HCT116 (cell line): ENCODE results near the gene WDR64. TPM values are rescaled to one million over a fixed set of nuclear protein-coding genes. Genes with fewer than 3 reads are reported as not detected.

Experiments
- ATAC-seq: fragments of 200-7000 bp; cut with Tn5 transposase; 2 replicates; pipeline ENCODE4 v1.9.1; 2020; ENCODE audit warnings: mild to moderate bottlenecking, moderate library complexity
- BruUV-seq: library from RNA; stranded (reverse); fragments of 400-500 nt; replicated peaks from 2 replicates; lab custom pipeline; 2021; lab: Mats Ljungman, UMichigan
- CTCF ChIA-PET: fragments of 300-600 bp; sonication (Branson Sonifier 250); formaldehyde crosslinking; loops from one replicate; lab custom pipeline; 2021; ENCODE audit warnings: antibody characterized with exemption; lab: Charles Lee
- POLR2A ChIA-PET: fragments of 300-600, 350-600 bp; sonication (Branson Sonifier 250); formaldehyde crosslinking; loops from one replicate; lab custom pipeline; 2021; ENCODE audit warnings: antibody characterized with exemption; lab: Charles Lee
- RAD21 ChIA-PET, 2 experiments: fragments of 300-600 bp; sonication (Branson Sonifier 250); formaldehyde crosslinking; loops; one replicate each; lab custom pipeline; 2023; ENCODE audit warnings: low total read pairs in 2 of 2; ENCODE audit not compliant: uncharacterized antibody in 2 of 2, unreplicated experiment in 2 of 2, low non-redundant PET in 1 of 2; lab: Charles Lee
- DNase-seq: peaks from one replicate; pipeline ENCODE4 v3.0.0-alpha.2; 2010; ENCODE audit warnings: low read depth, low spot score
- H2AFZ ChIP-seq: fragments of 200-600 bp; shearing (Covaris generic), sonication (generic); 2 replicates; pipeline ENCODE4 v1.6.1; 2017; ENCODE audit warnings: low read depth, mixed run types, mixed read lengths, antibody characterized with exemption, low read length; ENCODE audit not compliant: poor library complexity, severe bottlenecking
- H3K27ac ChIP-seq: 2 replicates; pipeline ENCODE4 v1.5.1; 2012; ENCODE audit warnings: low read depth, low read length
- H3K27me3 ChIP-seq: fragments of 200-600 bp; sonication (generic); 2 replicates; pipeline ENCODE4 v1.6.1; 2016; ENCODE audit warnings: mixed run types, low read length, mixed read lengths; ENCODE audit not compliant: insufficient read depth
- H3K36me3 ChIP-seq, 2 experiments: fragments of 200-500 bp in 1 of 2; fragments of 200-600 bp in 1 of 2; sonication (Bioruptor generic) in 1 of 2; sonication (generic) in 1 of 2; 2 replicates each; pipeline versions ENCODE4 v1.5.1 to v1.6.1; 2014 to 2016; ENCODE audit warnings: low read length in 2 of 2, inconsistent platforms in 1 of 2, mixed read lengths in 1 of 2, mixed run types in 1 of 2; ENCODE audit not compliant: insufficient read depth in 2 of 2, control insufficient read depth in 1 of 2
- H3K4me1 ChIP-seq, 2 experiments: fragments of 200-600 bp in 1 of 2; sonication (generic) in 1 of 2; 2 replicates each; pipeline versions ENCODE4 v1.5.1 to v1.6.1; 2012 to 2017; ENCODE audit warnings: low read length in 2 of 2, inconsistent platforms in 1 of 2, mild to moderate bottlenecking in 1 of 2, mixed read lengths in 1 of 2, mixed run types in 1 of 2, moderate library complexity in 1 of 2; ENCODE audit not compliant: insufficient read depth in 2 of 2, control insufficient read depth in 1 of 2
- H3K4me2 ChIP-seq: fragments of 200-600 bp; sonication (generic); 2 replicates; pipeline ENCODE4 v1.6.1; 2017; ENCODE audit warnings: mixed run types, low read length, mixed read lengths
- H3K4me3 ChIP-seq, 2 experiments: fragments of 200-600 bp in 1 of 2; sonication (generic) in 1 of 2; replicated peaks in 1 of 2; 2 replicates each; pipeline ENCODE4 v1.5.1; 2011 to 2016; ENCODE audit warnings: low read length in 2 of 2, control low read depth in 1 of 2, low read depth in 1 of 2, mild to moderate bottlenecking in 1 of 2, mixed read lengths in 1 of 2, mixed run types in 1 of 2
- H3K79me2 ChIP-seq: fragments of 200-600 bp; sonication (generic); 2 replicates; pipeline ENCODE4 v1.6.1; 2017; ENCODE audit warnings: mild to moderate bottlenecking, mixed run types, low read length, moderate library complexity, mixed read lengths; ENCODE audit not compliant: insufficient read depth
- H3K9ac ChIP-seq: fragments of 200-600 bp; sonication (generic); 2 replicates; pipeline ENCODE4 v1.6.1; 2016; ENCODE audit warnings: low read length, mixed read lengths
- H3K9me2 ChIP-seq: fragments of 200-600 bp; sonication (generic), shearing (Covaris generic); 2 replicates; pipeline ENCODE4 v1.6.1; 2017; ENCODE audit warnings: mixed run types, mild to moderate bottlenecking, moderate library complexity; ENCODE audit not compliant: insufficient read depth
- H3K9me3 ChIP-seq, 2 experiments: fragments of 200-500 bp in 1 of 2; fragments of 200-600 bp in 1 of 2; sonication (Bioruptor generic) in 1 of 2; sonication (generic) in 1 of 2; 2 replicates each; pipeline ENCODE4 v1.6.1; 2014 to 2017; ENCODE audit warnings: low read length in 2 of 2, mixed read lengths in 2 of 2, inconsistent platforms in 1 of 2, low read depth in 1 of 2, mild to moderate bottlenecking in 1 of 2, mixed run types in 1 of 2, moderate library complexity in 1 of 2; ENCODE audit not compliant: control insufficient read depth in 1 of 2, insufficient read depth in 1 of 2
- H4K20me1 ChIP-seq: fragments of 200-600 bp; sonication (generic), shearing (Covaris generic); 2 replicates; pipeline ENCODE4 v1.6.1; 2017; ENCODE audit warnings: mixed run types, mild to moderate bottlenecking, moderate library complexity; ENCODE audit not compliant: insufficient read depth
- CTCF ChIP-seq, 3 experiments: fragments of 200-600 bp in 1 of 3; sonication (generic) in 1 of 3; IDR thresholded peaks in 2 of 3; conservative IDR thresholded peaks in 1 of 3; 2 replicates each; pipeline ENCODE4 v1.5.1; 2012 to 2017; ENCODE audit warnings: low read depth in 2 of 3, low read length in 2 of 3, antibody characterized with exemption in 1 of 3, borderline replicate concordance in 1 of 3, control low read depth in 1 of 3, mild to moderate bottlenecking in 1 of 3, mixed read lengths in 1 of 3, mixed run types in 1 of 3, moderate library complexity in 1 of 3; ENCODE audit not compliant: insufficient read depth in 1 of 3
- ELF1 ChIP-seq: IDR thresholded peaks from 2 replicates; pipeline ENCODE4 v1.6.1; 2012; ENCODE audit warnings: low read depth, borderline replicate concordance
- EZH2 ChIP-seq: fragments of 200-600 bp; sonication (generic); IDR thresholded peaks from 2 replicates; pipeline ENCODE4 v1.6.1; 2017; ENCODE audit warnings: antibody characterized with exemption, mixed run types
- EZH2phosphoT487 ChIP-seq: fragments of 200-600 bp; IDR thresholded peaks from 2 replicates; pipeline ENCODE4 v1.6.1; 2018; ENCODE audit warnings: antibody characterized with exemption, borderline replicate concordance
- FOSL1 ChIP-seq: IDR thresholded peaks from 2 replicates; pipeline ENCODE4 v1.6.1; 2012; ENCODE audit warnings: low read depth
- JUND ChIP-seq: IDR thresholded peaks from 2 replicates; pipeline ENCODE4 v1.6.1; 2012
- MAX ChIP-seq: IDR thresholded peaks from 2 replicates; pipeline ENCODE4 v1.6.1; 2012
- POLR2A ChIP-seq: IDR thresholded peaks from 2 replicates; pipeline ENCODE4 v1.7.0; 2011; ENCODE audit warnings: borderline replicate concordance; ENCODE audit not compliant: insufficient read depth, insufficient read length; ENCODE audit errors: extremely low read depth
- POLR2AphosphoS5 ChIP-seq: IDR thresholded peaks from 2 replicates; pipeline ENCODE4 v1.6.1; 2011; ENCODE audit warnings: mild to moderate bottlenecking, low read depth, low read length, moderate library complexity
- RAD21 ChIP-seq: IDR thresholded peaks from 2 replicates; pipeline ENCODE4 v1.6.1; 2012; ENCODE audit warnings: low read depth, mild to moderate bottlenecking
- REST ChIP-seq: IDR thresholded peaks from 2 replicates; pipeline ENCODE4 v1.6.1; 2012; ENCODE audit warnings: low read depth
- SIN3A ChIP-seq: IDR thresholded peaks from 2 replicates; pipeline ENCODE4 v1.6.1; 2012; ENCODE audit warnings: low read depth
- SP1 ChIP-seq: IDR thresholded peaks from 2 replicates; pipeline ENCODE4 v1.6.1; 2012; ENCODE audit warnings: low read depth
- SRF ChIP-seq: IDR thresholded peaks from 2 replicates; pipeline ENCODE4 v1.6.1; 2012; ENCODE audit warnings: low read depth
- YY1 ChIP-seq: IDR thresholded peaks from 2 replicates; pipeline ENCODE4 v1.6.1; 2011; ENCODE audit warnings: low read length, low read depth, moderate library complexity, mild to moderate bottlenecking; ENCODE audit not compliant: insufficient replicate concordance; ENCODE audit errors: extremely low read depth
- ZBTB33 ChIP-seq: IDR thresholded peaks from 2 replicates; pipeline ENCODE4 v1.6.1; 2011; ENCODE audit warnings: mild to moderate bottlenecking, low read length, moderate library complexity; ENCODE audit not compliant: insufficient replicate concordance; ENCODE audit errors: extremely low read depth
- ZNF274 ChIP-seq: fragments of 200-500 bp; sonication (Bioruptor generic); IDR thresholded peaks from 2 replicates; pipeline ENCODE4 v1.6.1; 2014; ENCODE audit warnings: mild to moderate bottlenecking, low read depth, low read length, inconsistent platforms
- intact Hi-C: fragments of 100-400 bp; cut with micrococcal nuclease; formaldehyde crosslinking; loops from 2 replicates; pipeline ENCODE4 v1.10.0; 2022
- total RNA-seq: library from RNA; stranded (reverse); gene quantifications from one replicate; pipeline ENCODE4 v1.2.1, GENCODE V29; 2021; ENCODE audit not compliant: unreplicated experiment
- TF ChIP-seq, protein P1 (sequence below): IDR thresholded peaks from 2 replicates; pipeline ENCODE4 v1.6.1; 2012

Gene WDR64
- total RNA-seq, 1 experiment from 2014 or later, result not detected

DNA sequence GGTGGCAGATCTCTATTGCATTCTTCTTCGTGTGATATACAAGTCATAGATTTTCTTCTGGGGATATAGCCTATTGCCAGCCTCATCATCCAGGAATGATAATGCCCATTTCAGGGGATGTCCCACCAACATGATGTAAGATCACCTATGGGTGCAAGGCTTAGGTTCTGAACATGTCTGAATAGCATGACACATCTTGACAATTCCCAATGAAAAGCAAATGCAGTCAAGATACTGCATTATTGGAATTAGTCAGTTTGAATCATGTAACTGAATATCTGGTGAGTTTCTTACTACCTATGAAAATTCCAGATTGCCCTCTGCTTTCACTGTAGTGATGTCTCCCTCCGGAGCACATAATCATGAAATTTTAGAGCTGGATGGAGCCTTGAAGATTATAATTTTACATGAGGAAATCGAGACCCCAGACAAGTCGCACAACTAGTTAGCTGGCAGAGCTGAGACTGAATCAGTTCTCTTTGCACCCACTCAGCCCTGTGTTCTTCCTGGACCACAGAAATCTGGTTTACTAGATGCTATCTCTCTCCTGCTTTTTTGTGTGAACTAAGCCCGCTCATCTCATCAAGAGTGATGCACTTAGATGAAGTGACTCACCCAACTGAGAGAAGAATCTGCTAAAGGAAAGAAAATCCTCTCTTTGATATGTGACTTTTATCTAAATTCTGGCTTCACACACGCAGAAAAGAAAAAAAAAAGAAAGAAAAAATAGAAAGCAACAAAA, 65.0 kb downstream of the WDR64 start:
- Histone ChIP-seq H3K9me3 (no peaks in the 10 kb centered on the region), H3K27me3 (no peaks in the 10 kb centered on the region), H3K9ac (no peak overlapping the region), H3K4me1 (no peaks in the 10 kb centered on the region), H3K27ac (no peak overlapping the region), H2AFZ (no peak overlapping the region), H3K9me2 (no peaks in the 10 kb centered on the region), H3K79me2 (no peaks in the 10 kb centered on the region), H4K20me1 (no peaks in the 10 kb centered on the region), H3K4me3 (no peak overlapping the region), H3K36me3 (no peaks in the 10 kb centered on the region), H3K4me2 (no peak overlapping the region)
- no TSS peak for BruUV-seq
- ChIA-PET RAD21 (no interaction called here), CTCF (no interaction called here), POLR2A (no interaction called here)
- TF ChIP-seq SP1, result no peak
- TF ChIP-seq EZH2phosphoT487, result no peak
- TF ChIP-seq EZH2, result no peak
- TF ChIP-seq, protein P1, sequence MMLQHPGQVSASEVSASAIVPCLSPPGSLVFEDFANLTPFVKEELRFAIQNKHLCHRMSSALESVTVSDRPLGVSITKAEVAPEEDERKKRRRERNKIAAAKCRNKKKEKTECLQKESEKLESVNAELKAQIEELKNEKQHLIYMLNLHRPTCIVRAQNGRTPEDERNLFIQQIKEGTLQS, result no peak
- no peak for TF ChIP-seq ELF1
- no peak for TF ChIP-seq POLR2AphosphoS5
- TF ChIP-seq ZNF274, result no peak
- no peak for TF ChIP-seq ZBTB33
- TF ChIP-seq FOSL1, result no peak
- TF ChIP-seq SRF, result no peak
- TF ChIP-seq YY1, result no peak
- TF ChIP-seq JUND, result no peak
- no peak for TF ChIP-seq CTCF (IDR thresholded peaks at IDR 0.05 in 2 of 3, conservative IDR thresholded peaks at IDR 0.05 in 1 of 3; ENCODE audit: borderline replicate concordance in 1 of 3, insufficient read depth in 1 of 3, low read depth in 2 of 3, low read length in 2 of 3)
- TF ChIP-seq RAD21, result no peak
- no peak for TF ChIP-seq POLR2A
- TF ChIP-seq REST, result no peak
- TF ChIP-seq SIN3A, result no peak
- no peak for TF ChIP-seq MAX
- intact Hi-C loops, result no loop called here
- DNase-seq (no peak), ATAC-seq (no peak)
